GM12892 (cell line): Measurements from ENCODE around the gene ESRRA.
A peak's percentile ranks its signal among the peaks of the same experiment; 100 is the strongest.
"Not testable (repeated sequence)": the region's sequence is repeated elsewhere in the genome, so short reads cannot be mapped to it uniquely, and the experiment has no call there.

ENCODE experiments used
- DNase-seq: peaks from one replicate; pipeline ENCODE4 v3.0.0; 2011; ENCODE audit not compliant: insufficient read length
- FAIRE-seq: peaks from 2 replicates; lab custom pipeline; 2011; peaks lifted over from hg19 to GRCh38; lab: Jason Lieb, UNC
- POLR2A ChIP-seq: IDR thresholded peaks from 2 replicates; pipeline ENCODE4 v1.6.1; 2011; ENCODE audit warnings: low read depth, low read length, control low read depth
- POLR2AphosphoS5 ChIP-seq: IDR thresholded peaks from 2 replicates; pipeline ENCODE4 v1.6.1; 2011; ENCODE audit warnings: low read depth, low read length, control low read depth
- TAF1 ChIP-seq: IDR thresholded peaks from 2 replicates; pipeline ENCODE4 v1.6.1; 2011; ENCODE audit warnings: low read depth, mild to moderate bottlenecking, control low read depth, low read length, borderline replicate concordance

The ESRRA gene

GRCh38 chr11:64306876-64307622 is 1.7 kb downstream of the ESRRA start:
- no peak for DNase-seq
- no peak for TF ChIP-seq POLR2A
- TF ChIP-seq TAF1, result no peak
- no peak for TF ChIP-seq POLR2AphosphoS5
- no peak for FAIRE-seq

- FAIRE-seq, DNase-seq: not testable (repeated sequence)
These were observed 2.5 kb downstream of the ESRRA start for GRCh38 chr11:64307795-64308194.

GRCh38 chr11:64312947-64313346 is 7.6 kb downstream of the ESRRA start:
- FAIRE-seq, result no peak
- DNase-seq, result no peak
- TF ChIP-seq POLR2AphosphoS5 (no peak), POLR2A (no peak), TAF1 (no peak)

- FAIRE-seq (no peak), DNase-seq (no peak)
- TF ChIP-seq POLR2A, result no peak
- TF ChIP-seq TAF1, result no peak
- TF ChIP-seq POLR2AphosphoS5, result no peak
These were observed 8.3 kb downstream of the ESRRA start for GRCh38 chr11:64313491-64314145.

GRCh38 chr11:64314146-64314804 is 9.0 kb downstream of the ESRRA start:
- FAIRE-seq (no peak), DNase-seq (no peak)
- TF ChIP-seq POLR2AphosphoS5 (0 out of 2 replicates have a peak, but pooled peaks have one; percentile 14), POLR2A (no peak)

- TF ChIP-seq TAF1 (no peak), POLR2AphosphoS5 (no peak), POLR2A (no peak; the same call in 1 of the 2 replicates)
- DNase-seq (no peak), FAIRE-seq (no peak)
These were observed 9.7 kb downstream of the ESRRA start for GRCh38 chr11:64314805-64315561.

GRCh38 chr11:64315667-64316526 is 10.6 kb downstream of the ESRRA start:
- peak; percentile 13; the same call in 1 of the 2 replicates for TF ChIP-seq POLR2AphosphoS5
- FAIRE-seq, DNase-seq: not testable (repeated sequence)

- DNase-seq (no peak), FAIRE-seq (no peak)
- TF ChIP-seq TAF1, result no peak
- TF ChIP-seq POLR2A, result no peak
- TF ChIP-seq POLR2AphosphoS5, result no peak
These were observed 11.5 kb downstream of the ESRRA start for GRCh38 chr11:64316672-64317324.

- DNase-seq, result peak; percentile 90
- TF ChIP-seq POLR2A (peak; percentile 89), POLR2AphosphoS5 (peak; percentile 93), TAF1 (peak; percentile 74)
- FAIRE-seq, result no peak
These were observed 12.1 kb downstream of the ESRRA start, which contains the start of gene TRMT112 for GRCh38 chr11:64317325-64317960. TSS of gene TRMT112 (minus strand) at chr11:64317559. CDS start at chr11:64317526, 33 bp downstream.

GRCh38 chr11:64317961-64318765 is 12.8 kb downstream of the ESRRA start, which contains the start of gene PRDX5:
TSS of gene PRDX5 (plus strand) at chr11:64318121. CDS start at chr11:64318216, 95 bp downstream.
- DNase-seq (peak; percentile 97), FAIRE-seq (peak; percentile 100)
- TF ChIP-seq POLR2A (peak; percentile 78), POLR2AphosphoS5 (no peak), TAF1 (0 out of 2 replicates have a peak, but pooled peaks have one; percentile 8)
